OCI-LY3 (cell line): Measurements from ENCODE around the gene SAMD4A.

ENCODE experiments used
- H2AFZ ChIP-seq: fragments of 200-600, 300-600 bp; shearing (Covaris generic); 2 replicates; pipeline ENCODE4 v1.6.0; 2014; ENCODE audit warnings: antibody characterized with exemption, low read depth, low read length
- H3K27ac ChIP-seq: fragments of 200-600, 300-600 bp; sonication (generic); 2 replicates; pipeline ENCODE4 v1.5.1; 2014; ENCODE audit warnings: mild to moderate bottlenecking, low read length, moderate library complexity, mixed read lengths
- H3K27me3 ChIP-seq: fragments of 200-600, 300-600 bp; sonication (generic); 2 replicates; pipeline ENCODE4 v1.6.1; 2014; ENCODE audit warnings: low read depth, low read length, mixed read lengths
- H3K36me3 ChIP-seq: fragments of 200-600, 300-600 bp; sonication (generic); replicated peaks from 2 replicates; pipeline ENCODE3; 2014; ENCODE audit warnings: low read depth, low read length, mixed read lengths
- H3K4me1 ChIP-seq: fragments of 300-600, 200-600 bp; sonication (generic); 2 replicates; pipeline ENCODE4 v1.6.1; 2014; ENCODE audit warnings: low read length, mixed read lengths
- H3K4me2 ChIP-seq: fragments of 200-600, 300-600 bp; sonication (generic); 2 replicates; pipeline ENCODE4 v1.6.1; 2014; ENCODE audit warnings: low read length, mixed read lengths
- H3K4me3 ChIP-seq: fragments of 300-600, 200-600 bp; sonication (generic); 2 replicates; pipeline ENCODE4 v1.5.1; 2014; ENCODE audit warnings: antibody characterized with exemption, mild to moderate bottlenecking, low read length, moderate library complexity
- H3K79me2 ChIP-seq: fragments of 300-600, 200-600 bp; shearing (Covaris generic); 2 replicates; pipeline ENCODE4 v1.6.1; 2014; ENCODE audit warnings: mild to moderate bottlenecking, low read length, mixed read lengths
- H3K9ac ChIP-seq: fragments of 300-600, 200-600 bp; shearing (Covaris generic); 2 replicates; pipeline ENCODE4 v1.6.0; 2014; ENCODE audit warnings: mild to moderate bottlenecking, low read length, moderate library complexity
- H3K9me3 ChIP-seq: fragments of 200-600, 300-600 bp; shearing (Covaris generic); 2 replicates; pipeline ENCODE4 v1.6.1; 2014; ENCODE audit warnings: low read length, mixed read lengths; ENCODE audit not compliant: insufficient read depth
- H4K20me1 ChIP-seq: fragments of 200-600, 300-600 bp; sonication (generic); 2 replicates; pipeline ENCODE4 v1.6.1; 2016; ENCODE audit warnings: low read length, mixed read lengths; ENCODE audit not compliant: insufficient read depth
- EZH2phosphoT487 ChIP-seq: fragments of 200-600 bp; shearing (Covaris generic); IDR thresholded peaks from 2 replicates; pipeline ENCODE4 v1.6.1; 2018; ENCODE audit warnings: antibody characterized with exemption, mixed run types, low read depth
- TF ChIP-seq, protein P1 (sequence below): fragments of 200-600, 300-600 bp; sonication (generic); IDR thresholded peaks from 2 replicates; pipeline ENCODE4 v1.5.1; 2014; ENCODE audit warnings: antibody characterized with exemption, low read length, low read depth

The SAMD4A gene

GRCh38 chr14:54737132-54737711 lies 170.3 kb downstream of the SAMD4A start:
- no peaks in the 10 kb centered on the region for H3K79me2 ChIP-seq
- TF ChIP-seq, protein P1, sequence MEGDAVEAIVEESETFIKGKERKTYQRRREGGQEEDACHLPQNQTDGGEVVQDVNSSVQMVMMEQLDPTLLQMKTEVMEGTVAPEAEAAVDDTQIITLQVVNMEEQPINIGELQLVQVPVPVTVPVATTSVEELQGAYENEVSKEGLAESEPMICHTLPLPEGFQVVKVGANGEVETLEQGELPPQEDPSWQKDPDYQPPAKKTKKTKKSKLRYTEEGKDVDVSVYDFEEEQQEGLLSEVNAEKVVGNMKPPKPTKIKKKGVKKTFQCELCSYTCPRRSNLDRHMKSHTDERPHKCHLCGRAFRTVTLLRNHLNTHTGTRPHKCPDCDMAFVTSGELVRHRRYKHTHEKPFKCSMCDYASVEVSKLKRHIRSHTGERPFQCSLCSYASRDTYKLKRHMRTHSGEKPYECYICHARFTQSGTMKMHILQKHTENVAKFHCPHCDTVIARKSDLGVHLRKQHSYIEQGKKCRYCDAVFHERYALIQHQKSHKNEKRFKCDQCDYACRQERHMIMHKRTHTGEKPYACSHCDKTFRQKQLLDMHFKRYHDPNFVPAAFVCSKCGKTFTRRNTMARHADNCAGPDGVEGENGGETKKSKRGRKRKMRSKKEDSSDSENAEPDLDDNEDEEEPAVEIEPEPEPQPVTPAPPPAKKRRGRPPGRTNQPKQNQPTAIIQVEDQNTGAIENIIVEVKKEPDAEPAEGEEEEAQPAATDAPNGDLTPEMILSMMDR: no peak
- no peak for TF ChIP-seq EZH2phosphoT487
- no peaks in the 10 kb centered on the region for H3K9me3 ChIP-seq
- H3K4me3 ChIP-seq: no peak overlapping the region
- H3K27ac ChIP-seq: no peak overlapping the region
- no peak overlapping the region for H3K9ac ChIP-seq
- H2AFZ ChIP-seq: no peak overlapping the region
- H3K4me2 ChIP-seq: no peak overlapping the region
- no peaks in the 10 kb centered on the region for H3K4me1 ChIP-seq
- no peaks in the 10 kb centered on the region for H3K36me3 ChIP-seq
- no peaks in the 10 kb centered on the region; the same call in 1 of the 2 replicates for H3K27me3 ChIP-seq
- no peaks in the 10 kb centered on the region for H4K20me1 ChIP-seq

DNA sequence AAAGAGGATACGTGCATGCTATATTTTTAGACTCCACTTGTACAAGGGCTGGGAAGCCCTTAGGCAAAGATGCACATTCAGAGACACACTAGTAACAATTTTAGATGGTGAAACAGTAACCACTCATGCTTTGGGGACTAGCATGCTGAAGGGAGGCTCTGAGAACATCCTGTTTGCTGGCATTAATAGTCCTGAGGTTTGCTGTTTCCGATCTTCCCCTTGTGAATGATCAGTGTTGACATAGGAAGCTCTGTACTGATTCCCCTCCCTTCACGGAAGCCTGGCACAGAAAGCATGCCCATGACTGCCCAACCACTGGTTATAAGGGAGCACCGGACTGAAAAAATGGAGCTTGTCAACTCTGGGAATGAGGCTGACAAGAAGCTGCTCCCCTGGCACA lies 171.1 kb downstream of the SAMD4A start:
- H2AFZ ChIP-seq: no peak overlapping the region
- no peaks in the 10 kb centered on the region for H3K4me1 ChIP-seq
- no peaks in the 10 kb centered on the region for H3K9me3 ChIP-seq
- no peak overlapping the region for H3K27ac ChIP-seq
- TF ChIP-seq, protein P1: no peak
- TF ChIP-seq EZH2phosphoT487: no peak
- H3K4me2 ChIP-seq: no peak overlapping the region
- H3K4me3 ChIP-seq: no peak overlapping the region
- no peak overlapping the region for H3K9ac ChIP-seq
- H3K27me3 ChIP-seq: no peaks in the 10 kb centered on the region; the same call in 1 of the 2 replicates
- H3K36me3 ChIP-seq: no peaks in the 10 kb centered on the region
- H4K20me1 ChIP-seq: no peaks in the 10 kb centered on the region
- no peaks in the 10 kb centered on the region for H3K79me2 ChIP-seq

- TF ChIP-seq, protein P1: no peak
- no peak for TF ChIP-seq EZH2phosphoT487
- H3K9ac ChIP-seq: no peak overlapping the region
- H4K20me1 ChIP-seq: no peaks in the 10 kb centered on the region
- H3K36me3 ChIP-seq: no peaks in the 10 kb centered on the region
- no peak overlapping the region for H3K27ac ChIP-seq
- H3K27me3 ChIP-seq: peaks cover 1% of the 10 kb centered on the region; the same call in 1 of the 2 replicates
- H3K4me1 ChIP-seq: no peaks in the 10 kb centered on the region
- H3K79me2 ChIP-seq: no peaks in the 10 kb centered on the region
- no peak overlapping the region for H2AFZ ChIP-seq
- no peak overlapping the region for H3K4me2 ChIP-seq
- no peaks in the 10 kb centered on the region for H3K9me3 ChIP-seq
- H3K4me3 ChIP-seq: no peak overlapping the region
Measured at GRCh38 chr14:54739514-54739913, 172.6 kb downstream of the SAMD4A start.

- Histone ChIP-seq H3K9me3 (no peaks in the 10 kb centered on the region), H3K9ac (no peak overlapping the region), H4K20me1 (no peaks in the 10 kb centered on the region), H3K36me3 (no peaks in the 10 kb centered on the region), H3K27ac (no peak overlapping the region), H3K27me3 (peaks cover 6% of the 10 kb centered on the region; the same call in 1 of the 2 replicates), H3K4me3 (no peak overlapping the region), H3K4me1 (no peaks in the 10 kb centered on the region), H3K4me2 (no peak overlapping the region), H2AFZ (no peak overlapping the region), H3K79me2 (no peaks in the 10 kb centered on the region)
- TF ChIP-seq, protein P1: no peak
- TF ChIP-seq EZH2phosphoT487: no peak
Measured at GRCh38 chr14:54742492-54743350, 175.8 kb downstream of the SAMD4A start.
